ENCODE data around the gene THG1L. TPM values are rescaled to one million over a fixed set of nuclear protein-coding genes. Genes with fewer than 3 reads are reported as not detected.
"Not testable (repeated sequence)": the region's sequence is repeated elsewhere in the genome, so short reads cannot be mapped to it uniquely, and the experiment has no call there.

THG1L gene
- total and polyA plus RNA-seq, 2 donors: 14.8 to 16.7 TPM

- Histone ChIP-seq H3K4me3 (ENCODE audit: low read length in 2 of 2) (no peak overlapping the region), H3K27me3 (ENCODE audit: control insufficient read depth in 2 of 2, insufficient read depth in 1 of 2, low read length in 1 of 2) (no peaks in the 10 kb centered on the region), H3K27ac (ENCODE audit: low read depth in 1 of 2, low read length in 1 of 2) (no peak overlapping the region), H3K36me3 (ENCODE audit: control insufficient read depth in 2 of 2, insufficient read depth in 2 of 2, low read length in 1 of 2) (no peaks in the 10 kb centered on the region), H3K9me3 (ENCODE audit: control insufficient read depth in 2 of 2, insufficient read depth in 1 of 2, low read length in 1 of 2) (no peaks in the 10 kb centered on the region), H3K4me1 (ENCODE audit: control insufficient read depth in 2 of 2, insufficient read depth in 2 of 2, low read length in 2 of 2) (peaks cover 0 to 6% of the 10 kb centered on the region in 2 donors)
- 96% methylated on average over 2 of the region's 2 CpGs for WGBS
- no peak for DNase-seq (ENCODE audit: low read depth in 6 of 9, low spot score in 9 of 9)
Observed at GRCh38 chr5:157719245-157719644, 12.0 kb upstream of the THG1L start.

GRCh38 chr5:157721159-157721558 is 10.1 kb upstream of the THG1L start:
- no peaks in the 10 kb centered on the region for H3K9me3 ChIP-seq (ENCODE audit: control insufficient read depth in 2 of 2, insufficient read depth in 1 of 2, low read length in 1 of 2)
- H3K4me3 ChIP-seq (ENCODE audit: low read length in 2 of 2): no peak overlapping the region
- peaks cover 0 to 6% of the 10 kb centered on the region in 2 donors for H3K4me1 ChIP-seq (ENCODE audit: control insufficient read depth in 2 of 2, insufficient read depth in 2 of 2, low read length in 2 of 2)
- DNase-seq (ENCODE audit: low read depth in 6 of 9, low spot score in 9 of 9): no peak
- H3K36me3 ChIP-seq (ENCODE audit: control insufficient read depth in 2 of 2, insufficient read depth in 2 of 2, low read length in 1 of 2): no peaks in the 10 kb centered on the region
- no peak overlapping the region for H3K27ac ChIP-seq (ENCODE audit: low read depth in 1 of 2, low read length in 1 of 2)
- no peaks in the 10 kb centered on the region for H3K27me3 ChIP-seq (ENCODE audit: control insufficient read depth in 2 of 2, insufficient read depth in 1 of 2, low read length in 1 of 2)
- 96% methylated on average over 6 of the region's 6 CpGs for WGBS

GRCh38 chr5:157722895-157723294 is 8.3 kb upstream of the THG1L start:
- not testable (repeated sequence) for H3K27ac ChIP-seq (ENCODE audit: low read depth in 1 of 2, low read length in 1 of 2); H3K4me3 ChIP-seq (ENCODE audit: low read length in 2 of 2)
- 94% methylated on average over 2 of the region's 2 CpGs for WGBS

GRCh38 chr5:157726607-157727006 is 4.6 kb upstream of the THG1L start:
- H3K4me1 ChIP-seq (ENCODE audit: control insufficient read depth in 2 of 2, insufficient read depth in 2 of 2, low read length in 2 of 2); H3K36me3 ChIP-seq (ENCODE audit: control insufficient read depth in 2 of 2, insufficient read depth in 2 of 2, low read length in 1 of 2); H3K27ac ChIP-seq (ENCODE audit: low read depth in 1 of 2, low read length in 1 of 2); H3K27me3 ChIP-seq (ENCODE audit: control insufficient read depth in 2 of 2, insufficient read depth in 1 of 2, low read length in 1 of 2); H3K4me3 ChIP-seq (ENCODE audit: low read length in 2 of 2); H3K9me3 ChIP-seq (ENCODE audit: control insufficient read depth in 2 of 2, insufficient read depth in 1 of 2, low read length in 1 of 2); DNase-seq (ENCODE audit: low read depth in 6 of 9, low spot score in 9 of 9): not testable (repeated sequence)
- 94% methylated on average over 2 of the region's 2 CpGs for WGBS

More at GRCh38 chr5:157722895-157723294, 8.3 kb upstream of the THG1L start:
- DNase-seq (ENCODE audit: low read depth in 6 of 9, low spot score in 9 of 9); H3K27me3 ChIP-seq (ENCODE audit: control insufficient read depth in 2 of 2, insufficient read depth in 1 of 2, low read length in 1 of 2); H3K36me3 ChIP-seq (ENCODE audit: control insufficient read depth in 2 of 2, insufficient read depth in 2 of 2, low read length in 1 of 2); H3K4me1 ChIP-seq (ENCODE audit: control insufficient read depth in 2 of 2, insufficient read depth in 2 of 2, low read length in 2 of 2); H3K9me3 ChIP-seq (ENCODE audit: control insufficient read depth in 2 of 2, insufficient read depth in 1 of 2, low read length in 1 of 2): not testable (repeated sequence)

- not testable (repeated sequence) for H3K4me3 ChIP-seq (ENCODE audit: low read length in 2 of 2); DNase-seq (ENCODE audit: low read depth in 6 of 9, low spot score in 9 of 9); H3K27me3 ChIP-seq (ENCODE audit: control insufficient read depth in 2 of 2, insufficient read depth in 1 of 2, low read length in 1 of 2); H3K9me3 ChIP-seq (ENCODE audit: control insufficient read depth in 2 of 2, insufficient read depth in 1 of 2, low read length in 1 of 2); H3K36me3 ChIP-seq (ENCODE audit: control insufficient read depth in 2 of 2, insufficient read depth in 2 of 2, low read length in 1 of 2); H3K4me1 ChIP-seq (ENCODE audit: control insufficient read depth in 2 of 2, insufficient read depth in 2 of 2, low read length in 2 of 2); H3K27ac ChIP-seq (ENCODE audit: low read depth in 1 of 2, low read length in 1 of 2)
- 98% methylated on average over 1 of the region's 1 CpG for WGBS
Observed at GRCh38 chr5:157727858-157728257, 3.4 kb upstream of the THG1L start.

DNA sequence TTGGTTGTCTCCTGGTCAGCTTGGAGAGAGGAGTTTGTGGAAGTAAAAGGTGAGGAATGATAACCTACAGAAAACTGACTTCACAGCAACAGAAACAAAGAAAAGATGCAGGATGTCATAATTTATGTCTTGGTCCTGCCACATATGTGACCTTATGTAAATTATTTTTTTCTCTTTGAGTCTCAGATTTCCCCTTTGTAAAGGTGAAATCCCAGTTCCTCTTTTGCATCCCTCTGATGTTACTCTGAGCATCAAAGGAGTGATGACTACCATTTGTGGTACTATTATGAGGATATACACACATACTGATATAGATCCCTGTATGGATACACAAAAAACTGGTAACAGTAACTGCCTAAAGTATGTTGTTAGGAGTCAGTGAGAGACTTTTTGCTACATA is 1.4 kb upstream of the THG1L start:
- Histone ChIP-seq H3K27ac (ENCODE audit: low read depth in 1 of 2, low read length in 1 of 2) (no peak overlapping the region), H3K4me1 (ENCODE audit: control insufficient read depth in 2 of 2, insufficient read depth in 2 of 2, low read length in 2 of 2) (peaks cover 0 to 4% of the 10 kb centered on the region in 2 donors), H3K27me3 (ENCODE audit: control insufficient read depth in 2 of 2, insufficient read depth in 1 of 2, low read length in 1 of 2) (no peaks in the 10 kb centered on the region), H3K36me3 (ENCODE audit: control insufficient read depth in 2 of 2, insufficient read depth in 2 of 2, low read length in 1 of 2) (no peaks in the 10 kb centered on the region), H3K9me3 (ENCODE audit: control insufficient read depth in 2 of 2, insufficient read depth in 1 of 2, low read length in 1 of 2) (no peaks in the 10 kb centered on the region), H3K4me3 (ENCODE audit: low read length in 2 of 2) (no peak overlapping the region)
- DNase-seq (ENCODE audit: low read depth in 6 of 9, low spot score in 9 of 9): no peak

DNA sequence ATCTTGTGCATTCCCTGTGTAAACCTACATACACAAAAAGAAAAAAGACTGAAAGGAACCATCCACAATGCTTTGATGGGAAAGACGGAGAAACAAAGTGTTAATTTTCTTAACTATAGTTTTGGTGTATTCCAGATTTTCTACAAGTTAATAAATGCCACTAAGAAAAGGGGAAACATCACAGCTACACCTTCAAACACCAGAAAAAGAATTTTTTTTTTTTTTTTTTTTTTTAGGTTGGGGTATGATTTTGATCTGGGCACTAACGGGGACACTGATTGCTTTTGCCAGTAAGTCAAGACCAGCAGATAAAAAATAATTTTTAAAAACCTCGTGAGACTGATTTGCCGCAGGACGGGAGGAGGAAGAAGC is 334 bp upstream of the THG1L start:
- Histone ChIP-seq H3K27ac (ENCODE audit: low read depth in 1 of 2, low read length in 1 of 2) (peak overlapping the region; percentile 93), H3K4me1 (ENCODE audit: control insufficient read depth in 2 of 2, insufficient read depth in 2 of 2, low read length in 2 of 2) (peaks cover 0 to 4% of the 10 kb centered on the region in 2 donors), H3K9me3 (ENCODE audit: control insufficient read depth in 2 of 2, insufficient read depth in 1 of 2, low read length in 1 of 2) (no peaks in the 10 kb centered on the region), H3K36me3 (ENCODE audit: control insufficient read depth in 2 of 2, insufficient read depth in 2 of 2, low read length in 1 of 2) (peaks cover 0 to 3% of the 10 kb centered on the region in 2 donors), H3K4me3 (ENCODE audit: low read length in 2 of 2) (peak overlapping the region; percentile 59 to 75), H3K27me3 (ENCODE audit: control insufficient read depth in 2 of 2, insufficient read depth in 1 of 2, low read length in 1 of 2) (no peaks in the 10 kb centered on the region)
- 21% methylated on average over 5 of the region's 5 CpGs for WGBS
- DNase-seq (ENCODE audit: low read depth in 6 of 9, low spot score in 9 of 9): no peak

GRCh38 chr5:157732130-157732514 is 902 bp downstream of the THG1L start:
- no peak overlapping the region for H3K4me3 ChIP-seq (ENCODE audit: low read length in 2 of 2)
- no peak overlapping the region for H3K27ac ChIP-seq (ENCODE audit: low read depth in 1 of 2, low read length in 1 of 2)
- no peak for DNase-seq (ENCODE audit: low read depth in 6 of 9, low spot score in 9 of 9)
- H3K4me1 ChIP-seq (ENCODE audit: control insufficient read depth in 2 of 2, insufficient read depth in 2 of 2, low read length in 2 of 2): peaks cover 0 to 4% of the 10 kb centered on the region in 2 donors
- no peaks in the 10 kb centered on the region for H3K27me3 ChIP-seq (ENCODE audit: control insufficient read depth in 2 of 2, insufficient read depth in 1 of 2, low read length in 1 of 2)
- WGBS: 98% methylated on average over 5 of the region's 5 CpGs
- peaks cover 2 to 6% of the 10 kb centered on the region in 2 donors for H3K36me3 ChIP-seq (ENCODE audit: control insufficient read depth in 2 of 2, insufficient read depth in 2 of 2, low read length in 1 of 2)
- H3K9me3 ChIP-seq (ENCODE audit: control insufficient read depth in 2 of 2, insufficient read depth in 1 of 2, low read length in 1 of 2): no peaks in the 10 kb centered on the region

DNA sequence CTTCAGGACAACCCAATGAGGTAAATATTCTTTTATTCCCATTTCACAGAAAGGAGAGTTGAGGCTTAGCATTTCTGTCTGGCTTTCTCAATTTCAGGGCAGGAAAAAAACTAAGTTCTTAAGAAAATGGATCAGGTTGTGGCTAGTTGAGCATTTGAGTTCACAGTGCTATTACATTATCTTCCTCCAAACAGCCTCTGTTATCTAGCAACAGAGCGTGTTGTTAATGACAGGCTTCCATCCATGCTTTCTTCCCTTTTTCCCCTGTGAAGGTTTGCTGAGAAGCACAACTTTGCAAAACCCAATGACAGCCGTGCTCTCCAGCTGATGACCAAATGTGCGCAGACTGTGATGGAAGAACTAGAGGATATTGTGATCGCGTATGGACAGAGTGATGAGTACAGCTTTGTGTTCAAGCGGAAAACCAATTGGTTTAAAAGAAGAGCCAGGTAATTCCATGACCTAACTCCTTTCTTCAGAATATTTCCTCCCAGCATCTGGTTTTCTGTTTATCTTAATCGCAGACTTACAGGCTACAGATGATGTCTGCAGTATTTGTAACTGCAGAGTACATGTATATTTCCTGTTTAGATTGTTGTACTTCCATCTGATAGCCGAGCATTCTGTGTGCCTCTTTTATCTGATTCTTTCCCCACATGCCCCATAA is 1.5 kb downstream of the THG1L start:
- WGBS: 97% methylated on average over 8 of the region's 8 CpGs
- no peaks in the 10 kb centered on the region for H3K27me3 ChIP-seq (ENCODE audit: control insufficient read depth in 2 of 2, insufficient read depth in 1 of 2, low read length in 1 of 2)
- H3K9me3 ChIP-seq (ENCODE audit: control insufficient read depth in 2 of 2, insufficient read depth in 1 of 2, low read length in 1 of 2): no peaks in the 10 kb centered on the region
- no peak overlapping the region for H3K27ac ChIP-seq (ENCODE audit: low read depth in 1 of 2, low read length in 1 of 2)
- no peak overlapping the region for H3K4me3 ChIP-seq (ENCODE audit: low read length in 2 of 2)
- peaks cover 0 to 4% of the 10 kb centered on the region in 2 donors for H3K4me1 ChIP-seq (ENCODE audit: control insufficient read depth in 2 of 2, insufficient read depth in 2 of 2, low read length in 2 of 2)
- no peak for DNase-seq (ENCODE audit: low read depth in 6 of 9, low spot score in 9 of 9)
- H3K36me3 ChIP-seq (ENCODE audit: control insufficient read depth in 2 of 2, insufficient read depth in 2 of 2, low read length in 1 of 2): peaks cover 2 to 7% of the 10 kb centered on the region in 2 donors
